GM12872 (cell line): ENCODE results near the gene PDE6A.

ENCODE experiments used
- CTCF ChIP-seq: IDR thresholded peaks from 3 replicates; pipeline ENCODE4 v1.5.1; 2011; ENCODE audit warnings: low read depth, mild to moderate bottlenecking, low read length, moderate library complexity; ENCODE audit not compliant: insufficient read depth

The PDE6A gene

DNA sequence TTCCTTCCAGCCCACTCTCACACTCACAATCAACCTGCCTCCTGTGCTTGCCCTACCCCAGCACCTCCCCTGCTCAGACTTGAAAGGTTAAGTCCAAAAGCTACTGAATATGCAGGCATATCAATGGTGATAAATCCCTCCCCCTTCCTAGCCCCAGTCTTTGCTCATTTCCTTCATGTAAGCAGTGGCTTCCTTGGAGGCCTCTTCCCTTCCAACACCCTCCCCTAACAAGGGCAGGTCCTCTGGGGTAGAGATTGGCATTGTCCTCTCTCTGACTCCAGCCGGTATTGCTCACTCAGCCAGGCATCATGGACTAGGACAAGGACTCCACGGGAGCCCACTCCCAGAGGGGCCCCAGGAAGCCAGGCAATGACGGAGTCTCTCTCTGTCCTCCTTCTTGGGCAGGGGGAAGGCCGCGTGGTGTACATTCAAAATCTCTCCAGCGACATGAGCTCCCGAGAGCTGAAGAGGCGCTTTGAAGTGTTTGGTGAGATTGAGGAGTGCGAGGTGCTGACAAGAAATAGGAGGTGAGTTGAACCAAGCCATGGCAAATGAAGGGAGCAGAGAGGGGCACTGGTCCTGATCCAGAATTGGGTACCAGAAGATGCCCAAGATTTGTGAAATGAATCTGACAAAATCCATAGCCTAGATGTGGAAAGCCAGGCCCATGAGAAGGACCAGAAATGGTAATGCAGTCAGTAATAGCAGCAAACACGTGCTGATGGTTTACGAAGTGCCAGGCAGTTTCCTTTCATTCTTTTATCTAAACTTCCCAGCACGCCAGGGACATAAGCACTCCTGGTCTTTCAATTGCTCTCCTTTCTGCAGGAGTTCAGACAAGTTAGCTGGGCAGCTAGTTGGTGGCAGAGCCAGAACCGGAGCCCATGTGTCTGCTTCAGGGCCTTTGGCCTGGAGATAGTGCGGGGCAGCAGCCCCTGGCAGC is 102.5 kb downstream of the PDE6A start:
- TF ChIP-seq CTCF = no peak

- TF ChIP-seq CTCF = no peak
These were observed 104.3 kb downstream of the PDE6A start for GRCh38 chr5:149840226-149840825.

DNA sequence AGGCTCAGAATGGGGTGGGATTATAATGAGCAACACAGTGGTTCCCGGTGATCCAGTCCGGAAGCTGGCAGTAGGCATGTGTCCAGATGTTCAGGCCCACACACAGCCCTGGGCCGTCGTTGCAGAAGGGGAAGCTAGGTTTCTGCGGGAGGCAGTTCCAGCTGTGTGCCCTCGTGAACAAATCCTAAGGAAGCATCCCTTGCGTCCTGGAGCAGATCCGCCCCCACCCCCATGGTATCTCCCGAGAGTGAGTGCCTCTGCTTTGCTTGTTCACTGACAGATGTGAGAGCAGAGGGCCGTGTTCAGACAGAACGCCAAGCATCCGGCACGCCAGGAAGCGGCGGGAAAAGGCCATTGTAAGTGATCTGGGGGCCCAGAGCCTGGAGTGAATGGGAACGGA is 104.8 kb downstream of the PDE6A start:
- TF ChIP-seq CTCF = no peak

DNA sequence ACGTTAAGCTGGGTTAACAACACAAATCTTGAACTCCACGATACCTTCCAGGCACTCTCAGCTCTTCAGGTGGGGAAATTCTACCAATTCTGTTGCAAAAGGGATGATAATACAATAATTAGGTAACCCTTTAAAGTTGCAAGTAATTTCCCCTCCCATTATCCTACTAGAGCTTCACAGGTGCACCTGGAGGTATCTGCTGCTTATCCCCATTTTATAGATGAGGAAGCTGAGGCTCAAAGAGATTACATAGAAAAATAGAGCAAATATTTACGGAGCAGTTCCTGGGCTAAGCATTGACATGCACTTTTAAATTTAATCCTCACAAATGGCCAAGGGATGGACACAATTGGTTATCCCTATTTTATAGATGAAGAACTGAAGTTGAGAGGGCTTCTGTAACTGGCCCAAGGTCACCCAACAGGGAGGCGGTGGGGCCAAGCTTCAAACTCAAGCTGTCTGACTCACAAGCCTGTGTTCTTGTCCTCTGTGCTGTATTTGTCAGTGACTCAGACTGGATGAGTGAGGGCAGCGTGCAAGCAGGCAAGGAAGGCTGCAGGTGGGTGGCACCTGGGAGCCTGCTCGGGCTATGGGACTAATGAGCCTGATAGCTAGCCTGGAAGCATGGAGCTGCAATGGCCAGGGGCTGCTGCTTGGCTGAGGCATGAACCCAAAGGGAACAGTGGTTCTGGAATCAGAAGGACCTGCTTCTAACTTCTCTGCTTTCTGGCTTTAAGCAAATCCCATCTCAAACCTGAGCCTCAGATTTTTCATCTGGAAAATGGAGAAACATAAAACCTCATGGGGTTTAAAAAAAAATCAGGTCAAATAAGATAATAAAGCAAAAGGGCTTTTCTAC is 105.5 kb downstream of the PDE6A start:
- TF ChIP-seq CTCF = no peak

DNA sequence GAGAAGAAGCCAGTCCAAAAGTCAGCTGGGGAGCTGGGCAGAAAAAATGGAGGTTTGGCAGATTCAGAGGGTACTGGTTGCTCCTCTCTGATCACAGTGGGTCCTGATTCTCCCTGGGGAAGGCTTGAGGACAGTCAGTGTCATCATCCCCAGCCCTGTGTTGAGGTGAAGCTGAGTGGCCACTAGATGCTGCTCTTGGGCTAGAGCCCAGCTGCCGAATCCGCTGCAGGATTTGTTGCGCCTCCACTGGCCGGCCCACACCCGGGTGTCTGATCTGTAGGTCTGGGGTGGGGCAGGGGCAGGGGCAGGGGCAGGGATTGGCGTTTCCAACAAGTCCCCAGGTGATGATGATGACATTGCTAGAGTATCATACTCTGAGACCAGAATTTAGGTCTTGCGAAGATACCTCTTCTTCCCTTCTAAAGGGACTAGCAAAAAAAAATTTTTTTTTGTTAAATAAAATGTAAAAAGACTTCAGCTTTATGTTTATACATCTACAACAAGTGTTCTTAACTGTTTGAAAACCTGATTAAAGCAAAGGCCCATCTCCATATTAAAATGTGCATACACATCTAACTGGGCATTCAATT is 106.8 kb downstream of the PDE6A start:
- TF ChIP-seq CTCF = peak; percentile 75

DNA sequence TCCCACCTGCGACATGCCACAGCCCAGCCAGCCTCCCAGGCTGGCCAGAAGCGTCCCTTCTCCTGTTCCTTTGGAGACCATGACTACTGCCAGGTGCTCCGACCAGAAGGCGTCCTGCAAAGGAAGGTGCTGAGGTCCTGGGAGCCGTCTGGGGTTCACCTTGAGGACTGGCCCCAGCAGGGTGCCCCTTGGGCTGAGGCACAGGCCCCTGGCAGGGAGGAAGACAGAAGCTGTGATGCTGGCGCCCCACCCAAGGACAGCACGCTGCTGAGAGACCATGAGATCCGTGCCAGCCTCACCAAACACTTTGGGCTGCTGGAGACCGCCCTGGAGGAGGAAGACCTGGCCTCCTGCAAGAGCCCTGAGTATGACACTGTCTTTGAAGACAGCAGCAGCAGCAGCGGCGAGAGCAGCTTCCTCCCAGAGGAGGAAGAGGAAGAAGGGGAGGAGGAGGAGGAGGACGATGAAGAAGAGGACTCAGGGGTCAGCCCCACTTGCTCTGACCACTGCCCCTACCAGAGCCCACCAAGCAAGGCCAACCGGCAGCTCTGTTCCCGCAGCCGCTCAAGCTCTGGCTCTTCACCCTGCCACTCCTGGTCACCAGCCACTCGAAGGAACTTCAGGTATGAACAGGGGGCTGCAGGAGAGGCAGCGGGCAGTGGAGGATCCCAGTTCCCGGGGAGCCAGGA is 108.0 kb downstream of the PDE6A start:
- no peak for TF ChIP-seq CTCF
